Astrocyte of the spinal cord (primary cell): ENCODE measurements around the gene AP3M1.

Experiments
- DNase-seq: peaks from one replicate; pipeline ENCODE4 v3.0.0; 2011; ENCODE audit warnings: low read depth, low spot score
- H3K4me3 ChIP-seq: 2 replicates; pipeline ENCODE4 v1.5.1; 2011; ENCODE audit warnings: low read depth, mild to moderate bottlenecking, low read length, moderate library complexity
- in situ Hi-C: cut with HindIII; loops from 2 replicates; pipeline ENCODE4 v1.10.0; 2017; ENCODE audit warnings: low sequenced_read_pairs
- TF ChIP-seq, protein P1 (sequence below): IDR thresholded peaks from 2 replicates; pipeline ENCODE4 v1.5.1; 2012; ENCODE audit warnings: low read depth, mild to moderate bottlenecking, low read length, inconsistent platforms

The AP3M1 gene

DNA sequence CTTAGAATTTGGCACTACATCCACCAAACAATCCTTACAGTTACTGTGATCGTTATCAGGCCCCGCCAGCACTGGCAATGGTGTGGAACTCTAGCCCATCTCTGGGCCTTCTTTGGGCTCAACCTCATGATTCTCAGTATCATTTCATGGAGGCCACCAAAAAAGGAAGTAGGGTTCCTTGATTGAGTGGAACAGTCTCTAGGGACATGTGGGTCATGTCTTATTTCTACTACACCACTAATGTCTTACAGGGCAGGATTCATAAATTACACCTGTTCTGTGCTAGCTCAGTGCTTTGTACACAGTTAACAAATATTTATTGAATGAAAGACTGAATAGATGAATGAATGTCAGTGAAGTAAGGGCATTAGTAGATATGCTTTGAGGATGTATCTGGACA, 53.9 kb downstream of the AP3M1 start:
- no peak for DNase-seq
- in situ Hi-C loops = no loop called here
- H3K4me3 ChIP-seq = no peak overlapping the region
- TF ChIP-seq, protein P1, sequence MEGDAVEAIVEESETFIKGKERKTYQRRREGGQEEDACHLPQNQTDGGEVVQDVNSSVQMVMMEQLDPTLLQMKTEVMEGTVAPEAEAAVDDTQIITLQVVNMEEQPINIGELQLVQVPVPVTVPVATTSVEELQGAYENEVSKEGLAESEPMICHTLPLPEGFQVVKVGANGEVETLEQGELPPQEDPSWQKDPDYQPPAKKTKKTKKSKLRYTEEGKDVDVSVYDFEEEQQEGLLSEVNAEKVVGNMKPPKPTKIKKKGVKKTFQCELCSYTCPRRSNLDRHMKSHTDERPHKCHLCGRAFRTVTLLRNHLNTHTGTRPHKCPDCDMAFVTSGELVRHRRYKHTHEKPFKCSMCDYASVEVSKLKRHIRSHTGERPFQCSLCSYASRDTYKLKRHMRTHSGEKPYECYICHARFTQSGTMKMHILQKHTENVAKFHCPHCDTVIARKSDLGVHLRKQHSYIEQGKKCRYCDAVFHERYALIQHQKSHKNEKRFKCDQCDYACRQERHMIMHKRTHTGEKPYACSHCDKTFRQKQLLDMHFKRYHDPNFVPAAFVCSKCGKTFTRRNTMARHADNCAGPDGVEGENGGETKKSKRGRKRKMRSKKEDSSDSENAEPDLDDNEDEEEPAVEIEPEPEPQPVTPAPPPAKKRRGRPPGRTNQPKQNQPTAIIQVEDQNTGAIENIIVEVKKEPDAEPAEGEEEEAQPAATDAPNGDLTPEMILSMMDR = no peak

DNA sequence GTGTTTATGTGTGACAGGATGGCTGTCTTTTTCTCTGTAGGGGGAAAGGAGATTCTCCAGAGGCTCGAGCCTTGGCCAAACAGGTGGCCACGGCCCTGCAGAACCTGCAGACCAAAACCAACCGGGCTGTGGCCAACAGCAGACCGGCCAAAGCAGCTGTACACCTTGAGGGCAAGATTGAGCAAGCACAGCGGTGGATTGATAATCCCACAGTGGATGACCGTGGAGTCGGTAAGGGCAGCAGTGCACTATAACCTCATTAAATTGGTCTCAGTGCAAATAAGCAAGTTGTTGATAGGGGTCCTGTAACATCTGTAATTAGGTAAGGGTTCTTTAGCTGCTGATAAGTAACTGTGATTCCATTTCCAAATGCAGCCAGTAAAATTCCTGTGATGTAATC, 56.4 kb downstream of the AP3M1 start:
- H3K4me3 ChIP-seq = no peak overlapping the region
- in situ Hi-C loops = no loop called here
- no peak for DNase-seq
- TF ChIP-seq, protein P1 = no peak

DNA sequence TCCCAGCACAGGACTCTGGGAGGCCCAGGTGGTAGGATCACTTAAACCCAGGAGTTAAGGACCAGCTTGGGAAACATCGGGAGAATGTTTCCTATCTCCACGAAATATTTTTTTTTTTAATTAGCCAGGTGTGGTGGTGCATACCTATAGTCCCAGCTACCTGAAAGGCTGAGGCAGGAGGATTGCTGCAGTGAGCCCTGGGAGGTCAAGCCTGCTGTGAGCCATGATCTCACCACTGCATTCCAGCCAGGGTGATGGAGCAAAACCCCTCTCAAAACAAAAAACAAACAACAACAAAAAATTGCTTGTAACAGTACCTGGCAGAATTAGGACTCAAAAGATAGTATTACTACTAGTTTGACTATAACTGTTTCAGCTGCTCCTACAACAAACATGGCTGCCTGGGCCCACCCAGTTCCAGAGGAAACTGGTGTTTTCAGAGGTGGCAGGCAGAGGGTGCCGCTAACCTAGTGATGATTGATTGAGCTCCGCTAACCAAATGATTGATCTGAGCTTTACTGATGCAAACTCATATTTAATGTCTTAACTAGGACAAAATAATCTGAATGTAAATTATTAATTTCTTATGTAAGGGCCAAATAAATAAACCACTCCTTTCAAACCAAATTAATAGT, 57.0 kb downstream of the AP3M1 start:
- no peak for DNase-seq

DNA sequence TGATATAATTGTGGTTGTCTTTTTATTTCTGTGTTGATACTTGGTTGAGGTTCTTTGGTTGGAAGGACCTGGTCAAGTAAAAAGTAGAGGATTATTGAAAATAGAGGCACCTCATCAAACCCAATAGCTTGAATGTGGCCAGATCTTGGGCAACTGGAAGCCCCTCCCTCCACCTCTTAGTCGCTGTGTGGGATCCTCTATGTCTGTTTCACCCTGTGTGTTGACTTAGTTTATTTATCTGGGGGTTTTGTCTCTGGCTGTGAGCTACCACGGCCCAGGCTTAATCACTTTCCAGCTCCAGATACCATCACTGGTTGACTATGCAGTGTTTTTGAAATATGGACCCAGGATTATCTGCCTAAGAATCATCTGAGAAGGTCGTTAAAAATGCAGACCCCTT, 58.3 kb downstream of the AP3M1 start:
- DNase-seq = no peak
- in situ Hi-C loops = no loop called here
- TF ChIP-seq, protein P1 = no peak
- no peak overlapping the region for H3K4me3 ChIP-seq

More for the DNA sequence above, 57.0 kb downstream of the AP3M1 start:
- TF ChIP-seq, protein P1 = no peak
- in situ Hi-C loops = no loop called here
- no peak overlapping the region for H3K4me3 ChIP-seq

DNA sequence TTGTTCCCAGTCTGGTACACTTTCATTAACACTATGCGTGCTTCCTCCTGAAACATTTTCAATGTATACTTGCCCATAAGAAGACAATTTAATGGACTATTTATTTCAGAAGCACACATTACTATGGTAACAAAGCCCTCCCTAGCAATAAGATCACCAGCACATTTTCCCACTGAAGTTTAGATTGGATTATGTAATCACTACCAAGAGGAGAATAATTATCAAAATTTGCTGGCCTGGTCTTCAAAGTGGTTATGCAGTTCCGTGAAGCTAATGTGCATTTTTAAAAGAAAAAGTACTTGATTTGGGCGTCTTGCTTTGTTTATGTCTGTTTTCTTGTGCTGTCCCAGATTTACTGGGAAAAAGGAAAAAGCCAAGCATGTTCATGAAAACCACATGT, 61.9 kb downstream of the AP3M1 start:
- no peak for DNase-seq
- in situ Hi-C loops = no loop called here
- TF ChIP-seq, protein P1 = no peak
- no peak overlapping the region for H3K4me3 ChIP-seq

DNA sequence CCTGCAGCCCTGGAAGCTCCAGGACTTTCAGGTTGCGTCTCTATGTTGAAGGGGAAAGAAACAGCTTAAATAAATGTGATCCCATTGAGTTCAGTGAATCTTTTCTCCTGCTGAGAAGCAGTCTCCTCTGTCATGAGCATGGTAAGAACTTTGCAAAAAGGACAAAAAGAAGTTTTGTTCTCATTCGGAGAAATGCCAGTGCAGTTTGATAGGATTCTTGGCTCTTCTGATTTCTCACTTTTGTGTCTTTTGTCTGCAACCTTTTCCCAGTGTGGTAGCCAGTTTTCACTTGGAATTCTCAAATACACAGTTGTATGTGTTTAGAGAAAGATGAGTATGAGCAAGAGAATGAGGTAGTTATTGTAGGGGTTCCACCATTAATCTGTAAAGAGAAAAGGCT, 64.3 kb downstream of the AP3M1 start:
- TF ChIP-seq, protein P1 = no peak
- DNase-seq = no peak
- in situ Hi-C loops = no loop called here
- H3K4me3 ChIP-seq = no peak overlapping the region
